Measurements from ENCODE around the gene SERBP1.

Gene SERBP1

GRCh38 chr1:67440339-67440738 lies 10.1 kb upstream of the SERBP1 start:
- TF ChIP-seq, protein P1, sequence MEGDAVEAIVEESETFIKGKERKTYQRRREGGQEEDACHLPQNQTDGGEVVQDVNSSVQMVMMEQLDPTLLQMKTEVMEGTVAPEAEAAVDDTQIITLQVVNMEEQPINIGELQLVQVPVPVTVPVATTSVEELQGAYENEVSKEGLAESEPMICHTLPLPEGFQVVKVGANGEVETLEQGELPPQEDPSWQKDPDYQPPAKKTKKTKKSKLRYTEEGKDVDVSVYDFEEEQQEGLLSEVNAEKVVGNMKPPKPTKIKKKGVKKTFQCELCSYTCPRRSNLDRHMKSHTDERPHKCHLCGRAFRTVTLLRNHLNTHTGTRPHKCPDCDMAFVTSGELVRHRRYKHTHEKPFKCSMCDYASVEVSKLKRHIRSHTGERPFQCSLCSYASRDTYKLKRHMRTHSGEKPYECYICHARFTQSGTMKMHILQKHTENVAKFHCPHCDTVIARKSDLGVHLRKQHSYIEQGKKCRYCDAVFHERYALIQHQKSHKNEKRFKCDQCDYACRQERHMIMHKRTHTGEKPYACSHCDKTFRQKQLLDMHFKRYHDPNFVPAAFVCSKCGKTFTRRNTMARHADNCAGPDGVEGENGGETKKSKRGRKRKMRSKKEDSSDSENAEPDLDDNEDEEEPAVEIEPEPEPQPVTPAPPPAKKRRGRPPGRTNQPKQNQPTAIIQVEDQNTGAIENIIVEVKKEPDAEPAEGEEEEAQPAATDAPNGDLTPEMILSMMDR (IDR thresholded peaks at IDR 0.05; ENCODE audit: unreplicated experiment in 3 of 3) = no peak
- Mint-ChIP-seq H3K4me1 (peaks cover 47% of the 10 kb centered on the region), H3K27me3 (ENCODE audit: low read depth) (no peaks in the 10 kb centered on the region), H3K36me3 (ENCODE audit: low read depth) (no peaks in the 10 kb centered on the region), H3K4me3 (no peak overlapping the region), H3K27ac (peak overlapping the region; percentile 57 to 94 (median 76)), H3K9me3 (no peaks in the 10 kb centered on the region)

DNA sequence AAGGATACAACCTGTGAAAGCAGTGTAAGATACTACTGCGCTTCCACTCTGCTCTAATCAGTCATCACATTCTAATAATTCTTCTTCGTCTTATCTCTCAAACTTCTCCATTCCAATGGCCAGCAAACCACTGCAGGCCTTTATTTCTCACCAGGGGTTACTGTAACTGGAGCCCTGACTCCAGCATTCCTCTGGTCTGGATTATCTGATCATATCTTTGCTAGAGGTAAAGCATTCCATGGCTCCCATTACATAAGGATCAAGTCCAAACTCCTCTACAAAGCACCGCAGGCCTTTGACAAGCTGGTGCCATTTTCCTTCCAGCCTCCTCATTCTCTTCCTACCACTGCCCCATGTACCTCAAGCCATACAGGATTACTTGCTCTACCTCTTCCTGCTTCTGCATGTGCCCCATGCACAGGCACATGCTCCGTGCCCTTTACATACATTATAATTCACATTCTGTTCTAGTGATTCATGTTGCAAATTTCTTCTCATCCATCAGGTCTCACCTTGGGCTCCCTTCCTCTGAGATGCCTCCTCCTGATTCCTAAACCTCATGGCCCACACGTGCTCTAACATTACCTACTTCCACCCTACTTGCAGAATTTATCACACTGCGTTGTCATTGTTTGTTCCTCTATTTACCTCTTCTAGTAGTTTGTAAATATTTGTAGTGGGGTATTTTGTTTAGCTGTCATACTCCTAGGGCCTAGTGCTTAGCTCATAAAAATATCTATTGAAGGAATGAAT lies 9.3 kb upstream of the SERBP1 start:
- Mint-ChIP-seq H3K36me3 (ENCODE audit: low read depth) (no peaks in the 10 kb centered on the region), H3K9me3 (no peaks in the 10 kb centered on the region), H3K27me3 (ENCODE audit: low read depth) (no peaks in the 10 kb centered on the region), H3K4me1 (peaks cover 54% of the 10 kb centered on the region), H3K4me3 (no peak overlapping the region), H3K27ac (no peak overlapping the region)
- TF ChIP-seq, protein P1 (IDR thresholded peaks at IDR 0.05; ENCODE audit: unreplicated experiment in 3 of 3) = no peak

DNA sequence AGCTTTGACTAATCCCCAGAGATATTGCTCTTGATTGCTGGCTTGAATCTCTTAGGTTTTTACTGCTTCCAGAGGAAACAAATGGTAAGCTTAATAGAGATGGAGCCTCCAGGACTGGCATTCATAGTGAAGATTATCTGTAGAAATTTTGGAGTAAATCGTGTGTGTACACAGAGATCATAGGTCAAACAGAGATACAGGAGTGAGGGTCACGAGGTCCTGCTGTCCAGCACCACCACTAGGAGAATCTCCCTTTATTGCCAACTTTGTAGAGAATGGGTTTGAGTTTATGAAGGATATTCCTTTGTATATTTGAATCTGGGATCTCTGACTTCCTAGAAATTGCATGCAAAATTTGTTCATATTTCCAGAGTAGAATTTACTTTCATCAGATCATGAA lies 7.8 kb upstream of the SERBP1 start:
- H3K27ac Mint-ChIP-seq = peak overlapping the region in 1 of 3 experiments; percentile 14

DNA sequence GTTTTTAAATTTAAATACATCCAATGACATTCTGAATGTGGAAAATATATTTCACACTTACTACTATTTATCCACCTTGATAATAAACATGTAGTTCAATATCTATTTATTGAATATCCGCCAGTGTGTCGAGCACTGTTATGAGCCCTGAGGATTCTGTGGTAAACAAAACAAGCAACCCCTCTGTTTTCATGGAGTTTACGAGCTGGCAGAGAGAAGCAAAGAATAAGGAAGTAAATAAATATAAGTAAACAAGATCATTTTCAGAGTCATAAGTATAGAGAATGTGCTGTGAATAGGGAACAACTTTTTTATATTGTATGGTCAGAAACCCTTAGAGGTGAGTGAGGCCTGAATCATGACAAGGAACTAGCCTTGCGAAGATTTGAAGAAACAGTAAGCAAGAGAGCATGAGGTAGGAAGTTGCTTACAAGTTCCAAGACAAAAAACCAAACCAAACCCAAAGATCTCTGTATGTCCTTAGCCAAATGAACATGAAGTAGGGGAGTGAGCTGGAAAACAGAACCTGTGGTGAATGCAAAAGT lies 6.4 kb upstream of the SERBP1 start:
- Mint-ChIP-seq H3K27ac (no peak overlapping the region), H3K4me3 (no peak overlapping the region), H3K9me3 (no peaks in the 10 kb centered on the region), H3K4me1 (peaks cover 67% of the 10 kb centered on the region), H3K27me3 (ENCODE audit: low read depth) (no peaks in the 10 kb centered on the region), H3K36me3 (ENCODE audit: low read depth) (no peaks in the 10 kb centered on the region)
- TF ChIP-seq, protein P1 (IDR thresholded peaks at IDR 0.05; ENCODE audit: unreplicated experiment in 3 of 3) = no peak

More for the DNA sequence above, 7.8 kb upstream of the SERBP1 start:
- TF ChIP-seq, protein P1 (IDR thresholded peaks at IDR 0.05; ENCODE audit: unreplicated experiment in 3 of 3) = no peak
- Mint-ChIP-seq H3K9me3 (no peaks in the 10 kb centered on the region), H3K4me3 (no peak overlapping the region), H3K36me3 (ENCODE audit: low read depth) (no peaks in the 10 kb centered on the region), H3K4me1 (peaks cover 69% of the 10 kb centered on the region), H3K27me3 (ENCODE audit: low read depth) (no peaks in the 10 kb centered on the region)

- H3K27me3 Mint-ChIP-seq (ENCODE audit: low read depth) = no peaks in the 10 kb centered on the region
- TF ChIP-seq, protein P1 (IDR thresholded peaks at IDR 0.05; ENCODE audit: unreplicated experiment in 3 of 3) = no peak
- H3K36me3 Mint-ChIP-seq (ENCODE audit: low read depth) = no peaks in the 10 kb centered on the region
- peak overlapping the region; percentile 21 to 66 (median 52) for H3K27ac Mint-ChIP-seq
- no peak overlapping the region for H3K4me3 Mint-ChIP-seq
- H3K4me1 Mint-ChIP-seq = peaks cover 53% of the 10 kb centered on the region
- no peaks in the 10 kb centered on the region for H3K9me3 Mint-ChIP-seq
Measured at GRCh38 chr1:67434491-67434890, 4.3 kb upstream of the SERBP1 start.

DNA sequence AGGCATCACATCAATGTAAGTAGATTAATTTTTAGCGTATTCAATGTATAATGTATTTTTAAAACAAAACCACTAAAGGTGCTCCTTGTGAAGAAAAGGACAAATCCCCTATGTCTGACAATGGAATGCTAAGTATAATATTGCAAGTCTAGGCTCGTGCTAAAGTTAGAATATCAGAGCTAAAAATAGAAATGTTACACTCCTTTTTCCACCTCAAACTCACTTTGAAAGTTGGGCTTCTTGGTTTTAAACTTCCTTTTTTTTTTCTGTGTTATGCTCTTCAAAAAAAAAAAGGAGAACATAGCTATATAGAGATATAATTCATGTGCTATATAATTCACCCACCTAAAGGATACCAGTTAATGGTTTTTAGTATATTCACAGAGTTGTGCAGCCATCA lies 3.6 kb upstream of the SERBP1 start:
- H3K27me3 Mint-ChIP-seq (ENCODE audit: low read depth) = no peaks in the 10 kb centered on the region
- no peaks in the 10 kb centered on the region for H3K9me3 Mint-ChIP-seq
- H3K27ac Mint-ChIP-seq = peak overlapping the region; percentile 21 to 68 (median 66)
- H3K4me1 Mint-ChIP-seq = peaks cover 48% of the 10 kb centered on the region
- H3K36me3 Mint-ChIP-seq (ENCODE audit: low read depth) = peaks cover 4% of the 10 kb centered on the region
- TF ChIP-seq, protein P1 (IDR thresholded peaks at IDR 0.05; ENCODE audit: unreplicated experiment in 3 of 3) = no peak
- peak overlapping the region in 1 of 3 experiments; percentile 60 for H3K4me3 Mint-ChIP-seq
